ENCODE results near the gene GOLGA6B. TPM values are rescaled to one million over a fixed set of nuclear protein-coding genes. Genes with fewer than 3 reads are reported as not detected.
"Not testable (repeated sequence)": the region's sequence is repeated elsewhere in the genome, so short reads cannot be mapped to it uniquely, and the experiment has no call there.

The GOLGA6B gene
- total RNA-seq, 1 donor from 2014 or later: 0.21 TPM

DNA sequence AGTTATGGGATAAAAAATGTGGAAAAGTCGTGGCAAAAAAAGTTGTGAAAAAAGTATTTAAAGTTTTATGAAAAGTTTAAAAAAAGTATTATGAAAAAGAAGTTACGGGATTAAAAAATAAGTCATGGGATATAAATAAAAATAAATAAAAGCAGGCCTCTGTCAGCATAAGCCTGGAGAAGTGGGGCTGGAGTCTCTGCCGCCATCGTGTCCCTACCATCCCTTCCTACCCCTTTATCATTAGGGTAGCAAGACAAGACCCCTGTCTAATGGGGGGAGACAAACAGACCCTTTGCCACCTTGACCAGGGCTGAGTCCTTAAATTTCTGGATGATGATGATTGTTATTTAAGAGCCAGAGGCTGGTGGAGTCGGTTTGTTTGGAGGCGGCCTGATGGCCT is 15.3 kb downstream of the GOLGA6B start:
- DNase-seq: not testable (repeated sequence)

DNA sequence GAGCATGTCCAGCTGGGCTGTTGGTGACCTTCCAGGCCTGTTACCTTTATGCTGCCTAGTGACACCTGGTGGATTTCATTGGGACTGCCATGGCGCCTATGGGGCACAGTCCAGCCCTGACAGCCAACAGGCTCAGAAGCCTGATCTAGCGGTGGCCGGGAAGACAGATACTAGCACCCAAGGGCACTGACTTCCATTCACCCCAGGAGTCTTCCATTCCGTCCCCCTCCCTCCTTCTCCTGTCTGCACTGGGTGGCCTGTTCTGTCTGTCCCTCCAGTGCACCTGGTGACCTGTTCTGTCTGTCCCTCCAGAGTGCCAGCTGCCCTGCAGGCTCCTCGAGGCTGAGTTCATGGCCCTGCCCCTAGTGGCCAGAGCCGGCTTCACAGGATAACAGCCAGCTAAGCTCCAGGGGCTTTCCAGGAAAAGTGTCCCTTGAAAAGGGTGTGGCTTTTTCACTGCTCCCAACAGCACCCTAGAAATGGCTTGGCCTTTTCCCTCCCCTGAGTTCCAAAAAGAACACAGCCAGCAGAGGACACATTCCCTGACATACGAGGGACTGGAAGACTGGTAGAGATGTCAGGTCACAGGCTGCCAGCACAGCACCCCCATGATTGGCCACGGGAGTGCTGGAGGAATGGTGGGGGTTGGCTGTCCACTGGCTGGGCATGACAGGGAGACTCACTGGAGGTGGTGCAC is 16.3 kb downstream of the GOLGA6B start:
- peak; percentile 73 for DNase-seq

GRCh38 chr15:72671525-72671924 is 17.0 kb downstream of the GOLGA6B start:
- no peak for DNase-seq

DNA sequence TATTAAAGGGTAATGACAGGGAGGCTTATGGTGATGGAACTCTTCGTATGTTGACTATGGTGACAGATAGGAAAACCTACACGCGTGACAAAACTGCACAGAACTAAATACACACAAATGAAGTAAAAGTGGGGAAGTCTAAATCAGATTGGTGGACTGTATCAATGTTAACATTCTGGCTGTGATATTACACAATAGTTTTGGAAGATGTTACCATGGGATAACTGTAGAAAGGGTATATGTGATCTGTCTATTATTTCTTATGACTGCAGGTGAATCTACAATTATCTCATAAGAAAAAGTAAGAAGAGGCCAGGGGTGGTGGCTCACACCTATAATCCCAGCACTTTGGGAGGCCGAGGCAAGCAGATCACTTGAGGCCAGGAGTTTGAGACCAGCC is 22.3 kb downstream of the GOLGA6B start:
- no peak for DNase-seq

GRCh38 chr15:72680931-72681330 is 26.4 kb downstream of the GOLGA6B start:
- no peak for DNase-seq

GRCh38 chr15:72682772-72683171 is 28.3 kb downstream of the GOLGA6B start:
- DNase-seq: no peak

GRCh38 chr15:72685301-72685924 is 30.9 kb downstream of the GOLGA6B start:
- no peak for DNase-seq

DNA sequence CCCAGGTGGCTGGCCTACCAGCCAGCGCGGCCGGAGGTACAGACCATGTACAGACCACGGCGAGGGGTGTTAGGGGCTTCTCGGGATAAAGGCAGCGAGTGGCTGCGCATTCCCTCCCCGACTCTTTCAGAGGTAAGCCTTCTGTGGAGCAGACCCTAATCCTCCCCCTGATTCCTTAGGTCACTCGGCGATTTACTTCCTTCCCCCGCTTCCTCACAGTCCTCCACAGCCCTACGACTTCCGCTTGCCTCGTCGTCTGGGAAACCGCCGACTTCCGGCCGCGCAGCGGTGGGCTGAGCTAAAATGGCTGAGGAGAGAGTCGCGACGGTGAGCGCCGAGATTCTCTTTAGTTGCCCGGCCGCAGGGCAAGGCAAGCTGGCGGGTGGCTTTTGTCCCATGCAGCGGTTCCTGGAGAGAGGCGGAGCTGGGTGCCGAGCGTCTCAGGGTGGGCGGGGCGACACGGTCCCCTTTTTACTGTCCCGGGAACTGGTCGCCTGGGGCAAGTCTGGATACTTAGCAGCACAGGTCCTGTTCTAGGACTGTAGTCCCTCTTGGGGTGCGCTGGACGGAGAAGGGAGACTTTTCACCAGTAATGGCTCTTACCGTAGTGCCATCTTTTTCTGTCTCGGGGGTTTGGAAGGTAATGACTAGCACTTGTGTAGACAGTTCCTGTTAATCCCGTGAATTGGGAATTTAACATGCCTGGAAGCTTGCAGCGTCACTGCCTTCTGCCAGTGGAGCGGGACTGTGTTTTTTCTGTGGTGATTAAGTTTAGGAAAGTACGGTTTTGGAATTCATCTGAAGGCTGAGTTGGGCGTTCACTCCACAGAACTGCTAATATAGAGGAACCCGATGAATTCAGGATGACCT is 31.7 kb downstream of the GOLGA6B start, which contains the start of the genes BBS4 and HIGD2B:
TSS of gene BBS4 (plus strand) at position 283 of the 870 bp plus-strand sequence. CDS start at position 304, 21 bp downstream.
TSS of gene HIGD2B (minus strand) at position 258 of the 870 bp plus-strand sequence. CDS start 9,808 bp downstream, outside the sequence.
- peak; percentile 96 for DNase-seq

DNA sequence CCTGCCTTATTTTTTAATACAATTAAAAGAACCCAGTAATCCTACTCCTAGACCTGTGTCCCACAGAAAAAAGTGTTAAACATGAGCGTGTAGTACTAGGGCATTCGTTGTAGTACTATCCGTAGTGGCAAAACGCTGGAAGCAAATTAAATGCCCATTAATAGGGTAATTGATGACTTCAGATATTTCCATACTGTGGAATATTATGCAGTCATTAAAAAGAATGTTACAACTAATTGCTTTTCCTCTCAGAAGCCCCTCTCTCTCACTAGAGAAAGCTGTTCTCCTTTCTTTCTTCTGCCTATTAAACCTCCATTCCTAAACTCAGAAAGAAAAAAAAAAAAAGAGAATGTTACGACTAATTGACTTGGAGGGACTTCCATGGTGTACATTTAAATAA is 34.2 kb downstream of the GOLGA6B start:
- no peak for DNase-seq

DNA sequence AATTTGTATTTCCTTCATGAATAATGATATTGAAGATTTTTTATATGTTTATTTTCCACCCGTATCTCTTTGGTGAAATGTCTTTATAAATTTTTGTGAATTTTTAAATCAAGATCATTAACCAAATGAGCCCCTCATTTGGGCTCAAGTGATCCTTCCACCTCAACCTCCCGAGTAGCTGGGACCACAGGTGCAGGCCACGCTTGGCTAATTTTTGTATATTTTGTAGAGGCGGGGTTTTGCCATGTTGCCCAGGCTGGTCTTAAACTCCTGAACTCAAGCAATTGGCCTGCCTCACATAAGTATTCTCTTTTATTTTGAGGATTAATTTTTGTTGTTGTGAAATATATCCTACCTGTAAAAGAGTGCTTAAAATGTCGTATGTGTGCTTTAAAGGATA is 36.4 kb downstream of the GOLGA6B start:
- DNase-seq: no peak

GRCh38 chr15:72698938-72699337 is 44.4 kb downstream of the GOLGA6B start:
- no peak for DNase-seq

GRCh38 chr15:72700076-72700475 is 45.6 kb downstream of the GOLGA6B start:
- no peak for DNase-seq

GRCh38 chr15:72706266-72706665 is 51.8 kb downstream of the GOLGA6B start:
- DNase-seq: no peak

GRCh38 chr15:72708551-72709303 is 54.2 kb downstream of the GOLGA6B start:
- not testable (repeated sequence) for DNase-seq

Small RNAs within 50 kb of the gene (small RNA-seq; reads per million reads assigned to genes)
- not detected for gene RN7SL853P (ENCODE audit: low replicate concordance)

Other genes with a start within 250 kb of the GOLGA6B start
- gene ARIH1, start 180.4 kb upstream of the GOLGA6B start, total RNA-seq: 70.5 TPM
- gene HIGD2B, start 31.5 kb downstream of the GOLGA6B start, total RNA-seq: not detected
- 45.5 TPM for gene BBS4, start 31.5 kb downstream of the GOLGA6B start, total RNA-seq
- 40.5 TPM for gene ADPGK, start 129.1 kb downstream of the GOLGA6B start, total RNA-seq